ENCODE data around the gene SLC15A1.
A peak's percentile ranks its signal among the peaks of the same experiment; 100 is the strongest.
"Not testable (repeated sequence)": the region's sequence is repeated elsewhere in the genome, so short reads cannot be mapped to it uniquely, and the experiment has no call there.

The SLC15A1 gene

DNA sequence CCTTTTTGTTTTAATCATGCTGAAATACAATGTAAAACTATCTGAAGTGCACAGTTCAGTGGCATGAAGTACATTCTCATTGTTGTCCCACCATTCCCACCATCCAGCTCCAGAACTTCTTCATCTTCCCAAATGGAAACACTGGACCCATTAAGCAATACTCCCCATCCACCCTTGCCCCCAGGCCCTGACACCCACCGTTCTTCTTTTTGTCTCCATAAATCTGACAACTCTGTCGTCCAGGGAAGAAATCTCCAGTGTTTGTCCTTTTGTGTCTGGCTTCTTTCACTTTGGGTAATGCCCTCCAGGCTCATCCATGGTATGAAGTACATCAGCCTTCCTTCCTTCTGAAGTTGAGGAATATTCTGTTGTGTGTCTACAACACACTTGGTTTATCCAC lies 2.6 kb upstream of the SLC15A1 start:
- Histone ChIP-seq H3K27ac (ENCODE audit: low read depth, low read length) (no peak overlapping the region), H2BK15ac (replicated peaks; ENCODE audit: low read depth) (no peak overlapping the region), H3K9ac (ENCODE audit: low read length) (no peak overlapping the region), H2BK120ac (ENCODE audit: low read depth, low read length) (no peak overlapping the region), H3K18ac (ENCODE audit: low read length) (no peak overlapping the region), H3K4me1 (ENCODE audit: control insufficient read depth, low read depth, low read length) (no peaks in the 10 kb centered on the region), H3K4ac (ENCODE audit: low read depth, low read length) (no peak overlapping the region), H3K36me3 (ENCODE audit: control insufficient read depth, insufficient read depth, low read length) (no peaks in the 10 kb centered on the region), H3K4me3 (ENCODE audit: low read length) (no peak overlapping the region), H4K8ac (ENCODE audit: low read depth, low read length) (no peak overlapping the region), H3K56ac (ENCODE audit: low read length) (no peak overlapping the region), H3K23ac (ENCODE audit: low read length) (no peak overlapping the region), H4K5ac (ENCODE audit: low read length) (no peak overlapping the region), H3K79me2 (ENCODE audit: control insufficient read depth, insufficient read depth, low read length) (no peaks in the 10 kb centered on the region), H3K27me3 (ENCODE audit: insufficient read depth, low read length, poor library complexity) (peaks cover 6% of the 10 kb centered on the region), H3K4me2 (ENCODE audit: low read length) (no peak overlapping the region), H2BK5ac (ENCODE audit: low read length) (no peak overlapping the region), H3K79me1 (ENCODE audit: low read length) (no peaks in the 10 kb centered on the region), H2AK5ac (ENCODE audit: low read length) (no peak overlapping the region)
- DNase-seq, result no peak
- WGBS (ENCODE audit: extremely low coverage, insufficient coverage, low lambda C conversion rate), result no CpG with 5 or more reads among the region's 2 CpGs

DNA sequence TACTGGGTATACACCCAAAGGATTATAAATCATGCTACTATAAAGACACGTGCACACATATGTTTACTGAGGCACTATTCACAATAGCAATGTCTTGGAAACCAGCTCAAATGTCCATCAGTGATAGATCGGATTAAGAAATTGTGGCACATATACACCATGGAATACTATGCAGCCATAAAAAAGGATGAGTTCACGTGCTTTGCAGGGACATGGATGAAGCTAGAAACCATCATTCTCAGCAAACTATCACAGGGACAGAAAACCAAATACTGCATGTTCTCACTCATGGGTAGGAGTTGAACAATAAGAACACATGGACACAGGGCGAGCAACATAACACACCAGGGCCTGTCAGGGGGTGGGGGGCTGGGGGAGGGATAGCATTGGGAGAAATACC lies 2.0 kb upstream of the SLC15A1 start:
- WGBS (ENCODE audit: extremely low coverage, insufficient coverage, low lambda C conversion rate), result no CpG with 5 or more reads among the region's 4 CpGs
- not testable (repeated sequence) for H3K4me2 ChIP-seq (ENCODE audit: low read length); H3K23ac ChIP-seq (ENCODE audit: low read length); H2BK15ac ChIP-seq (replicated peaks; ENCODE audit: low read depth); H2AK5ac ChIP-seq (ENCODE audit: low read length); H3K56ac ChIP-seq (ENCODE audit: low read length); H3K9ac ChIP-seq (ENCODE audit: low read length); DNase-seq; H4K5ac ChIP-seq (ENCODE audit: low read length); H3K4me1 ChIP-seq (ENCODE audit: control insufficient read depth, low read depth, low read length); H2BK120ac ChIP-seq (ENCODE audit: low read depth, low read length); H2BK5ac ChIP-seq (ENCODE audit: low read length); H3K79me1 ChIP-seq (ENCODE audit: low read length); H4K8ac ChIP-seq (ENCODE audit: low read depth, low read length); H3K18ac ChIP-seq (ENCODE audit: low read length); H3K4me3 ChIP-seq (ENCODE audit: low read length); H3K27me3 ChIP-seq (ENCODE audit: insufficient read depth, low read length, poor library complexity); H3K4ac ChIP-seq (ENCODE audit: low read depth, low read length); H3K79me2 ChIP-seq (ENCODE audit: control insufficient read depth, insufficient read depth, low read length); H3K36me3 ChIP-seq (ENCODE audit: control insufficient read depth, insufficient read depth, low read length); H3K27ac ChIP-seq (ENCODE audit: low read depth, low read length)

DNA sequence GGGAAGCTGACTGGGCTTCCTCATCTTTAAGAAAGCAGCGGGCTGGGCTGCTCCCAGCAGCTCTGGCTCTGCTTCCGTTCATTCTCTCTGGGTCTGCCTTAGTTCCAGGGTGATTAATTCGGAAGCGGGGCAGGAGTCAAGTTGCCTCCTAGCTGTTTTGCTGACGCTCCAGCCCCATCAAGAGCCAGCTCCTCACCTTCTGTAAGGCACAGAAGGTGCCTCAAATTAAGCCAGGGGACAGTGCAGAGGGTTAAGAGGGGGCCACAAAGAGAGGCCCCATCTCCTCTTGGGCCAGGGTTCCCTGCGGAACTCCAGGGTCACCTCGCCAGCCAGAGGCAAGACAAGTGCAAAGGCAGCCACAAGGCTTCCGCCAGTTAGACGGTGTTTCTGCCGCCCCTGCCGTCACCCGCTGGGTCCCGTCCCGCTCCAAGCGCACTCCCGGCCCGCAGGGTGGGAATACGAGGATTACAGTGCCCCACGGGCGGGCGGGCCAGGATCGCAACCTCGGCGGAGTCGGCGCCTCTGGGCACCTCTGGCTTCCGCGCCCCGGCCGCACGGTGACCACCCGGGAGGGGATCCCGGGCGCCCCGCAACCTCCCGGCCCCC lies 508 bp downstream of the SLC15A1 start:
- Histone ChIP-seq H3K27me3 (ENCODE audit: insufficient read depth, low read length, poor library complexity) (peaks cover 6% of the 10 kb centered on the region), H3K4me3 (ENCODE audit: low read length) (no peak overlapping the region)
- peak; percentile 45 for DNase-seq

DNA sequence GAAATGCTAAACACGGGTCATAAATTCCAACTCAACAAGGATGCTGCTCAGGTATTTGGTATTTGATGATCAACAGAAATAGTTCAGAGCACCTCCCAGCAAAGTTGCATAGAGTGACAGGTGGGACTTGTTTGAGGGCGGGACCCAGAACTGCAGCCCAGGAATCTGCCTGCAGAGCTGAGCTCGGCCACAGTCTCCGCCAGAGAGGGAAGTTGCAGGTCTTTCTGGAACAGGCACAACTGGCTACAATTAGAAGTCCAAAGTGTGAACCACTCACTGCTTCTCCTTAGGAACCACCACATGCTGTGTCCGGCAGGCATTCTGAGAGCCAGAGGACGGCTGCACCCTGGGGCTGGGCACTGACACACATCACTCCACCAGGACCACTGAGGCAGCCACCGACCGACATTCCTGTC lies 1.1 kb downstream of the SLC15A1 start:
- Histone ChIP-seq H3K4me3 (ENCODE audit: low read length) (no peak overlapping the region), H4K5ac (ENCODE audit: low read length) (no peak overlapping the region), H3K23ac (ENCODE audit: low read length) (no peak overlapping the region), H3K79me1 (ENCODE audit: low read length) (no peaks in the 10 kb centered on the region), H3K27me3 (ENCODE audit: insufficient read depth, low read length, poor library complexity) (peaks cover 6% of the 10 kb centered on the region), H3K4me2 (ENCODE audit: low read length) (peak overlapping the region; percentile 75), H2AK5ac (ENCODE audit: low read length) (no peak overlapping the region), H3K9ac (ENCODE audit: low read length) (no peak overlapping the region), H3K36me3 (ENCODE audit: control insufficient read depth, insufficient read depth, low read length) (no peaks in the 10 kb centered on the region), H2BK15ac (replicated peaks; ENCODE audit: low read depth) (no peak overlapping the region), H3K4ac (ENCODE audit: low read depth, low read length) (no peak overlapping the region), H4K8ac (ENCODE audit: low read depth, low read length) (no peak overlapping the region), H3K79me2 (ENCODE audit: control insufficient read depth, insufficient read depth, low read length) (no peaks in the 10 kb centered on the region), H3K18ac (ENCODE audit: low read length) (no peak overlapping the region), H3K56ac (ENCODE audit: low read length) (no peak overlapping the region), H2BK120ac (ENCODE audit: low read depth, low read length) (no peak overlapping the region), H3K27ac (ENCODE audit: low read depth, low read length) (no peak overlapping the region), H2BK5ac (ENCODE audit: low read length) (no peak overlapping the region), H3K4me1 (ENCODE audit: control insufficient read depth, low read depth, low read length) (no peaks in the 10 kb centered on the region)
- WGBS (ENCODE audit: extremely low coverage, insufficient coverage, low lambda C conversion rate), result no CpG with 5 or more reads among the region's 8 CpGs
- peak; percentile 80 for DNase-seq

More for the DNA sequence above, 508 bp downstream of the SLC15A1 start:
- Histone ChIP-seq H3K79me2 (ENCODE audit: control insufficient read depth, insufficient read depth, low read length) (no peaks in the 10 kb centered on the region), H2AK5ac (ENCODE audit: low read length) (no peak overlapping the region), H4K5ac (ENCODE audit: low read length) (no peak overlapping the region), H3K27ac (ENCODE audit: low read depth, low read length) (no peak overlapping the region), H3K4me2 (ENCODE audit: low read length) (peak overlapping the region; percentile 75), H4K8ac (ENCODE audit: low read depth, low read length) (no peak overlapping the region), H3K4me1 (ENCODE audit: control insufficient read depth, low read depth, low read length) (no peaks in the 10 kb centered on the region), H3K36me3 (ENCODE audit: control insufficient read depth, insufficient read depth, low read length) (no peaks in the 10 kb centered on the region), H3K79me1 (ENCODE audit: low read length) (no peaks in the 10 kb centered on the region), H3K4ac (ENCODE audit: low read depth, low read length) (no peak overlapping the region), H2BK5ac (ENCODE audit: low read length) (no peak overlapping the region), H2BK15ac (replicated peaks; ENCODE audit: low read depth) (no peak overlapping the region), H3K9ac (ENCODE audit: low read length) (peak overlapping the region; percentile 36), H3K18ac (ENCODE audit: low read length) (no peak overlapping the region), H2BK120ac (ENCODE audit: low read depth, low read length) (no peak overlapping the region), H3K23ac (ENCODE audit: low read length) (no peak overlapping the region), H3K56ac (ENCODE audit: low read length) (peak overlapping the region; percentile 64)
- no CpG with 5 or more reads among the region's 36 CpGs for WGBS (ENCODE audit: extremely low coverage, insufficient coverage, low lambda C conversion rate)

DNA sequence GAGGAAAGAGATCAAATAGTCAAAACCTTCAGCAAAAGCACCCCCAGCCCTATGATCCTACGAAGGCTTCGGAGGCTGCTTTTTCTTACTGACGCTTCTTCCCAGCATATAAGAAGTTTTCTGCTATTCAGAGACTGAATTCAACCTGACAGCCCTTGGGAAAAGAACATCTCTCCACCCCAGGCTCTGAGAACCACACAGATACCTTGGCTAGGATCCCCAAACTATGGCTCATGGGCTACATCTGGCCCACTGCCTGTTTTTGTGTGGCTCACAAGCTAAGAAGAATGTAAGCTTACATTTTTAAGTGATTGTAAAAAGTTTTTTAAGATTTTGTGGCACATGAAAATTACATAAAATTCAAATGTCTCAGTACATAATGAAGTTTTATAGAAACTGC lies 3.0 kb downstream of the SLC15A1 start:
- no peaks in the 10 kb centered on the region for H3K79me1 ChIP-seq (ENCODE audit: low read length)
- H3K56ac ChIP-seq (ENCODE audit: low read length), result no peak overlapping the region
- H3K27ac ChIP-seq (ENCODE audit: low read depth, low read length), result no peak overlapping the region
- H2AK5ac ChIP-seq (ENCODE audit: low read length), result no peak overlapping the region
- no peak overlapping the region for H4K5ac ChIP-seq (ENCODE audit: low read length)
- no peak overlapping the region for H3K4me2 ChIP-seq (ENCODE audit: low read length)
- no peak overlapping the region for H2BK15ac ChIP-seq (replicated peaks; ENCODE audit: low read depth)
- no CpG with 5 or more reads among the region's 3 CpGs for WGBS (ENCODE audit: extremely low coverage, insufficient coverage, low lambda C conversion rate)
- H3K4me1 ChIP-seq (ENCODE audit: control insufficient read depth, low read depth, low read length), result no peaks in the 10 kb centered on the region
- H3K4me3 ChIP-seq (ENCODE audit: low read length), result no peak overlapping the region
- no peak overlapping the region for H3K4ac ChIP-seq (ENCODE audit: low read depth, low read length)
- no peak overlapping the region for H2BK120ac ChIP-seq (ENCODE audit: low read depth, low read length)
- peaks cover 4% of the 10 kb centered on the region for H3K27me3 ChIP-seq (ENCODE audit: insufficient read depth, low read length, poor library complexity)
- no peaks in the 10 kb centered on the region for H3K36me3 ChIP-seq (ENCODE audit: control insufficient read depth, insufficient read depth, low read length)
- H4K8ac ChIP-seq (ENCODE audit: low read depth, low read length), result no peak overlapping the region
- H3K79me2 ChIP-seq (ENCODE audit: control insufficient read depth, insufficient read depth, low read length), result no peaks in the 10 kb centered on the region
- H2BK5ac ChIP-seq (ENCODE audit: low read length), result no peak overlapping the region
- no peak overlapping the region for H3K18ac ChIP-seq (ENCODE audit: low read length)
- DNase-seq, result no peak
- no peak overlapping the region for H3K9ac ChIP-seq (ENCODE audit: low read length)
- H3K23ac ChIP-seq (ENCODE audit: low read length), result no peak overlapping the region

DNA sequence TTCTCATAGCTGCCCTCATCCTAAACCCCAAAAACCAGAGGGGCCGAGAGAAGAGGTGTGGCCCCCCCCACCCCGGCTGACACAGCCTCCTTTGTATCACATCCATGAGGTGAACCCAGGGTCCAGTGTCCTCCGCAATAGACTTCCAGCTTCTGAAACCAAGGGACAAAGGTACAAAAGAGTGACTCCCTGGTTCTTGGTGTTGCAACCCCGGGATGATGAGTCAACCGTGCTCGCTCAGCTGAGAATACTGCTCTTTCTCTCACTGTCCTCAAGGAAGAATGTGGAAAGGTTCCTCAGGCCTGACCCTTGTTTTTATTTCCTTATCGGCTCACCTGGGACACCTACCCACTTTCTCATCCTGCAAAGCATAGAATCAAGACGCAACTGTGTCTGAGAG lies 5.5 kb downstream of the SLC15A1 start:
- H3K79me2 ChIP-seq (ENCODE audit: control insufficient read depth, insufficient read depth, low read length), result no peaks in the 10 kb centered on the region
- H3K4me2 ChIP-seq (ENCODE audit: low read length), result no peak overlapping the region
- H2BK5ac ChIP-seq (ENCODE audit: low read length), result no peak overlapping the region
- no peak overlapping the region for H3K56ac ChIP-seq (ENCODE audit: low read length)
- H3K9ac ChIP-seq (ENCODE audit: low read length), result no peak overlapping the region
- H2AK5ac ChIP-seq (ENCODE audit: low read length), result no peak overlapping the region
- H3K27ac ChIP-seq (ENCODE audit: low read depth, low read length), result no peak overlapping the region
- H2BK120ac ChIP-seq (ENCODE audit: low read depth, low read length), result no peak overlapping the region
- no peak overlapping the region for H3K23ac ChIP-seq (ENCODE audit: low read length)
- no peaks in the 10 kb centered on the region for H3K36me3 ChIP-seq (ENCODE audit: control insufficient read depth, insufficient read depth, low read length)
- H3K18ac ChIP-seq (ENCODE audit: low read length), result no peak overlapping the region
- H2BK15ac ChIP-seq (replicated peaks; ENCODE audit: low read depth), result no peak overlapping the region
- peaks cover 1% of the 10 kb centered on the region for H3K27me3 ChIP-seq (ENCODE audit: insufficient read depth, low read length, poor library complexity)
- H4K5ac ChIP-seq (ENCODE audit: low read length), result no peak overlapping the region
- no peak for DNase-seq
- no peaks in the 10 kb centered on the region for H3K4me1 ChIP-seq (ENCODE audit: control insufficient read depth, low read depth, low read length)
- no peak overlapping the region for H3K4ac ChIP-seq (ENCODE audit: low read depth, low read length)
- no peak overlapping the region for H3K4me3 ChIP-seq (ENCODE audit: low read length)
- H3K79me1 ChIP-seq (ENCODE audit: low read length), result no peaks in the 10 kb centered on the region
- no CpG with 5 or more reads among the region's 8 CpGs for WGBS (ENCODE audit: extremely low coverage, insufficient coverage, low lambda C conversion rate)
- H4K8ac ChIP-seq (ENCODE audit: low read depth, low read length), result no peak overlapping the region
